HepG2 (cell line): Measurements from ENCODE around the gene P4HB. TPM values are rescaled to one million over a fixed set of nuclear protein-coding genes. Genes with fewer than 3 reads are reported as not detected.

Experiments used
- ERF ChIP-seq: IDR thresholded peaks from 2 replicates; pipeline ENCODE4 v1.6.1; 2018; ENCODE audit warnings: missing biosample characterization, missing genetic modification reagents
- FLYWCH1 ChIP-seq: sonication (generic); formaldehyde crosslinking; IDR thresholded peaks from 2 replicates; pipeline ENCODE4 v1.8.1; 2023; ENCODE audit warnings: mild to moderate bottlenecking, missing genetic modification reagents
- HOXA7 ChIP-seq: sonication (generic); formaldehyde crosslinking; IDR thresholded peaks from 2 replicates; pipeline ENCODE4 v1.8.1; 2022; ENCODE audit warnings: mild to moderate bottlenecking, missing genetic modification reagents, moderate library complexity
- JDP2 ChIP-seq: sonication (generic); formaldehyde crosslinking; IDR thresholded peaks from 2 replicates; pipeline ENCODE4 v1.8.1; 2022; ENCODE audit warnings: missing genetic modification reagents, borderline replicate concordance
- NFYB ChIP-seq: sonication (generic); formaldehyde crosslinking; IDR thresholded peaks from 2 replicates; pipeline ENCODE4 v1.4.0; 2020; ENCODE audit warnings: missing genetic modification reagents
- PPARG ChIP-seq: conservative IDR thresholded peaks from 2 replicates; pipeline ENCODE4 v1.6.1; 2016; ENCODE audit warnings: missing biosample characterization, missing genetic modification reagents
- REL ChIP-seq: sonication (generic); formaldehyde crosslinking; conservative IDR thresholded peaks from 2 replicates; pipeline ENCODE4 v1.8.0; 2022; ENCODE audit warnings: mild to moderate bottlenecking, missing genetic modification reagents, moderate library complexity
- RELA ChIP-seq: sonication (generic); formaldehyde crosslinking; IDR thresholded peaks from 2 replicates; pipeline ENCODE4 v1.4.0; 2020; ENCODE audit warnings: missing genetic modification reagents
- SALL2 ChIP-seq: sonication (generic); formaldehyde crosslinking; IDR thresholded peaks from 2 replicates; pipeline ENCODE4 v1.8.1; 2023; ENCODE audit warnings: mild to moderate bottlenecking, missing genetic modification reagents, inconsistent platforms
- ZEB1 ChIP-seq: IDR thresholded peaks from 2 replicates; pipeline ENCODE4 v1.6.1; 2012; ENCODE audit warnings: mild to moderate bottlenecking, low read depth, inconsistent platforms; ENCODE audit not compliant: insufficient replicate concordance
- ZFP41 ChIP-seq: sonication (generic); formaldehyde crosslinking; IDR thresholded peaks from 2 replicates; pipeline ENCODE4 v1.4.0; 2020; ENCODE audit warnings: mild to moderate bottlenecking, missing genetic modification reagents, borderline replicate concordance
- ZNF256 ChIP-seq: sonication (generic); formaldehyde crosslinking; conservative IDR thresholded peaks from 2 replicates; pipeline ENCODE4 v1.4.0; 2020; ENCODE audit warnings: missing genetic modification reagents
- ZNF652 ChIP-seq: IDR thresholded peaks from 2 replicates; pipeline ENCODE4 v1.6.1; 2016; ENCODE audit warnings: low read depth, borderline replicate concordance
- polyA plus RNA-seq, 8 experiments: library from polyadenylated mRNA; depleted of rRNA in 3 of 8; stranded (reverse) in 7 of 8; unstranded in 1 of 8; fragments of >200 nt; fragmentation: Illumina TruSeq in 4 of 8; extraction: Trizol in 4 of 8; gene quantifications; 2 replicates each; pipeline versions ENCODE4 v1.2.1 to v1.2.3, GENCODE V29; 2011 to 2016; ENCODE audit warnings: low read depth in 4 of 8, missing spikeins in 1 of 8, mixed read lengths in 1 of 8; ENCODE audit not compliant: insufficient read depth in 1 of 8
- total RNA-seq, 5 experiments: library from RNA; depleted of rRNA; stranded (reverse); fragments of >200 nt; fragmentation: Illumina TruSeq; extraction: Trizol; gene quantifications; 2 replicates each; pipeline ENCODE4 v1.2.3, GENCODE V29; 2016; ENCODE audit warnings: low read depth in 1 of 5
- TF ChIP-seq, protein P1 (sequence below): sonication (generic); formaldehyde crosslinking; conservative IDR thresholded peaks from 2 replicates; pipeline ENCODE4 v1.8.1; 2023; ENCODE audit warnings: missing genetic modification reagents
- TF ChIP-seq, protein P2 (sequence below): sonication (generic); formaldehyde crosslinking; IDR thresholded peaks from 2 replicates; pipeline ENCODE4 v1.5.1; 2020; ENCODE audit warnings: mild to moderate bottlenecking, missing genetic modification reagents, borderline replicate concordance

Gene P4HB
- total and polyA plus RNA-seq, 2 of the 13 experiments (the other 11 are each of a cell fraction or from before 2014, with no cell fraction given) = 185 to 782 TPM

DNA sequence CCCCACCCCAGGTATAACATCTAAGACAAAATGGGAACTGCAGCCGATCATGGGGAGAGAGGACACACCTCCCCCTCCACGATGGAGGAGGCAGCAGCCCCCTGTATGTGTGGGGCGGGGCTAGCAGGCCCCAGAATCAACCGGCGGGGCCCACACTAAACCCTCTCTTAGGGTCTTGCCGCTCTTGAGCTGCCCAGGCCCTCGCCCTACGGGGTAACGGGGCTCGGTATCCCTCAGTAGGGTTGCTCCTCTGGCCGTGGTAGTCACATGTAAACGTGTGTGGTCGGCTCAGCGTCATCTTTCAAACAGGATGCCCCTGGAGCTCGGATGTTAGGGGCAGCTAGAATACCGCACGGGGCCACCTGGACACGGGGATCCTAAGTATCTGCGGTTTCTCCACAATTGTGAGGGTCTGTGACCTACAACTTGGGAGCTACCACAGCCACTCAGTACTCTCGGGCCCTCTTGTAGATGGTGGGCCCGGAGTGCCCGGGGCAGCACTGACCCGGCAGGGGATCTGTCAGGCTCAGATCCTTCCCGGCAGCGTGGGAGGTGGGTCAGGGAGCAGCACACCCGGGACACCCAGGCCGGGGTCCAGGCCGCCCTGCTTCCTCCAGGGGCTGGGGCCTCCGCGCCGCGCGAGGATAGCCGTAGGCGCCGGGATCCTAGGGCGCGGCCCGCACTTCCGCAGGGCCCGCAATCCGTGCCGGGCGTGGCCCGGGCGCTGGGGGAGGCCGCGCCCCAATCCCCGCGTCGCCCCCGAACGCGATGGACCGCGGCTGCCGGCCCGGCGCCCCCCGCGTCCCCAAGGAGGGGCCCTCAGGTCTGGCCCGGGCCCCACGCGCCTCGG is 10.0 kb upstream of the P4HB start (continued):
- TF ChIP-seq, protein P1, sequence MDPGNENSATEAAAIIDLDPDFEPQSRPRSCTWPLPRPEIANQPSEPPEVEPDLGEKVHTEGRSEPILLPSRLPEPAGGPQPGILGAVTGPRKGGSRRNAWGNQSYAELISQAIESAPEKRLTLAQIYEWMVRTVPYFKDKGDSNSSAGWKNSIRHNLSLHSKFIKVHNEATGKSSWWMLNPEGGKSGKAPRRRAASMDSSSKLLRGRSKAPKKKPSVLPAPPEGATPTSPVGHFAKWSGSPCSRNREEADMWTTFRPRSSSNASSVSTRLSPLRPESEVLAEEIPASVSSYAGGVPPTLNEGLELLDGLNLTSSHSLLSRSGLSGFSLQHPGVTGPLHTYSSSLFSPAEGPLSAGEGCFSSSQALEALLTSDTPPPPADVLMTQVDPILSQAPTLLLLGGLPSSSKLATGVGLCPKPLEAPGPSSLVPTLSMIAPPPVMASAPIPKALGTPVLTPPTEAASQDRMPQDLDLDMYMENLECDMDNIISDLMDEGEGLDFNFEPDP (CRISPR knock-in tag) = no peak
- TF ChIP-seq, protein P2, sequence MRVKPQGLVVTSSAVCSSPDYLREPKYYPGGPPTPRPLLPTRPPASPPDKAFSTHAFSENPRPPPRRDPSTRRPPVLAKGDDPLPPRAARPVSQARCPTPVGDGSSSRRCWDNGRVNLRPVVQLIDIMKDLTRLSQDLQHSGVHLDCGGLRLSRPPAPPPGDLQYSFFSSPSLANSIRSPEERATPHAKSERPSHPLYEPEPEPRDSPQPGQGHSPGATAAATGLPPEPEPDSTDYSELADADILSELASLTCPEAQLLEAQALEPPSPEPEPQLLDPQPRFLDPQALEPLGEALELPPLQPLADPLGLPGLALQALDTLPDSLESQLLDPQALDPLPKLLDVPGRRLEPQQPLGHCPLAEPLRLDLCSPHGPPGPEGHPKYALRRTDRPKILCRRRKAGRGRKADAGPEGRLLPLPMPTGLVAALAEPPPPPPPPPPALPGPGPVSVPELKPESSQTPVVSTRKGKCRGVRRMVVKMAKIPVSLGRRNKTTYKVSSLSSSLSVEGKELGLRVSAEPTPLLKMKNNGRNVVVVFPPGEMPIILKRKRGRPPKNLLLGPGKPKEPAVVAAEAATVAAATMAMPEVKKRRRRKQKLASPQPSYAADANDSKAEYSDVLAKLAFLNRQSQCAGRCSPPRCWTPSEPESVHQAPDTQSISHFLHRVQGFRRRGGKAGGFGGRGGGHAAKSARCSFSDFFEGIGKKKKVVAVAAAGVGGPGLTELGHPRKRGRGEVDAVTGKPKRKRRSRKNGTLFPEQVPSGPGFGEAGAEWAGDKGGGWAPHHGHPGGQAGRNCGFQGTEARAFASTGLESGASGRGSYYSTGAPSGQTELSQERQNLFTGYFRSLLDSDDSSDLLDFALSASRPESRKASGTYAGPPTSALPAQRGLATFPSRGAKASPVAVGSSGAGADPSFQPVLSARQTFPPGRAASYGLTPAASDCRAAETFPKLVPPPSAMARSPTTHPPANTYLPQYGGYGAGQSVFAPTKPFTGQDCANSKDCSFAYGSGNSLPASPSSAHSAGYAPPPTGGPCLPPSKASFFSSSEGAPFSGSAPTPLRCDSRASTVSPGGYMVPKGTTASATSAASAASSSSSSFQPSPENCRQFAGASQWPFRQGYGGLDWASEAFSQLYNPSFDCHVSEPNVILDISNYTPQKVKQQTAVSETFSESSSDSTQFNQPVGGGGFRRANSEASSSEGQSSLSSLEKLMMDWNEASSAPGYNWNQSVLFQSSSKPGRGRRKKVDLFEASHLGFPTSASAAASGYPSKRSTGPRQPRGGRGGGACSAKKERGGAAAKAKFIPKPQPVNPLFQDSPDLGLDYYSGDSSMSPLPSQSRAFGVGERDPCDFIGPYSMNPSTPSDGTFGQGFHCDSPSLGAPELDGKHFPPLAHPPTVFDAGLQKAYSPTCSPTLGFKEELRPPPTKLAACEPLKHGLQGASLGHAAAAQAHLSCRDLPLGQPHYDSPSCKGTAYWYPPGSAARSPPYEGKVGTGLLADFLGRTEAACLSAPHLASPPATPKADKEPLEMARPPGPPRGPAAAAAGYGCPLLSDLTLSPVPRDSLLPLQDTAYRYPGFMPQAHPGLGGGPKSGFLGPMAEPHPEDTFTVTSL (CRISPR knock-in tag) = no peak; the same call in 1 of the 2 replicates
- TF ChIP-seq ZNF652 (CRISPR knock-in tag) (no peak), FLYWCH1 (CRISPR knock-in tag) (no peak; the same call in 1 of the 2 replicates), PPARG (CRISPR knock-in tag) (0 out of 2 replicates have a peak, but pooled peaks have one; percentile 8), HOXA7 (CRISPR knock-in tag) (no peak), ERF (CRISPR knock-in tag) (peak; percentile 5; the same call in 1 of the 2 replicates), ZEB1 (no peak), SALL2 (no peak), REL (CRISPR knock-in tag) (no peak), JDP2 (CRISPR knock-in tag) (no peak), ZNF256 (CRISPR knock-in tag) (0 out of 2 replicates have a peak, but pooled peaks have one; percentile 51), ZFP41 (CRISPR knock-in tag) (no peak), NFYB (CRISPR knock-in tag) (no peak; the same call in 1 of the 2 replicates), RELA (CRISPR knock-in tag) (no peak)
